NCI-H510A treated with DMSO at 0.1 percent for 48 hours (cell line): ENCODE data around the gene INPP4B.

Experiments used
- DNase-seq: peaks from one replicate; lab custom pipeline; 2025; lab: John Stamatoyannopoulos, UW

INPP4B gene

GRCh38 chr4:142465526-142465925 lies 380.6 kb downstream of the INPP4B start:
- DNase-seq: no peak

DNA sequence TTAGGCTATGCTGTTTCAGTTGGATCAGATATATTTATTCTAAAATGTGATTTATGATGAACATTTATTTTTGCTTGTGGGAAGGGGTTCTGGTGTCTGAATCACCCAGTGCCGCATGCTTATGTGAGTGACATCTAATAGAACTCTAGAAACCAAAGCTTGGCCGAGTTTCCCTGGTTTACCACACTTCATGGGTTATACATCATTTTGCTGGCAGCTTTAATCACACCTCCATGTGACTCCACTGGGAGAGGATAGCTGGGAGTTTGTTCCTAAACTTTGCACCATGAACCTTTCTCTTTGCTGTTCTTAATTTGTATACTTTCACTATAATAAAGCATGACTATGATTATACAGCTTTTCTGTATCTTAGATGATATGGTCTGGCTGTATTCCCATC lies 382.9 kb downstream of the INPP4B start:
- DNase-seq: no peak

DNA sequence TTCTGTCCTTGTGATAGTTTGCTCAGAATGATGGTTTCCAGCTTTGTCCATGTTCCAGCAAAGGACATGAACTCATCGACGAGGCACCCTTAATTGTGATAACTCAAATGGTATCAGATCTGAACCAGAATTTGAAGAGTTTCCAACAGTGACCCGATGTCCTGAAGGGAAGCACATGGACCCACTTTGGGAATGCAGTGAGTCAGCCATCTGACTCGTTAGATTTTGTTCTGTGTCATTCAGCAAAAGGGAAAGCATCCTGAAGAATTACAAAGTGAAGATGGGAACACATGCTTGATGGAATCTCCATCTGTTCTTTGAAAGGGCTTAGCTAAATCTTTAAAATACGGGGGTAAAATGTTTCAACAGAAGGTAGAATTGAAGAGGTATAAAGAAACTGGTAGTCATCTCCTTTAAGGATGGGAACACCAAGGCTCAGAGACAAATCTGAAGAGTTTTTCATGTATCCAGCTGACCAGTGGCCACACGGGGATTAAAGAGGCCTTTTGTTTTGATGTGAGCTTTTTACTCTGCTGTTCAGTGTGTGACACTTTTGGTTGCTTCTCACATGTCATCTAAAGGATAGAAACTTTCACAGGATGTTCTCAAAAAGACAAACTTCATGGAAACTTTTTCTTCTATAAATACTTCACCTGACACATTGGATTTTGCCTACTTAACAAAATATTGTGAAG lies 393.8 kb downstream of the INPP4B start:
- DNase-seq: no peak

- DNase-seq: no peak
These were observed 396.2 kb downstream of the INPP4B start for GRCh38 chr4:142449771-142450373.

- DNase-seq: no peak
These were observed 399.1 kb downstream of the INPP4B start for GRCh38 chr4:142447009-142447408.

GRCh38 chr4:142443469-142443868 lies 402.6 kb downstream of the INPP4B start:
- no peak for DNase-seq

DNA sequence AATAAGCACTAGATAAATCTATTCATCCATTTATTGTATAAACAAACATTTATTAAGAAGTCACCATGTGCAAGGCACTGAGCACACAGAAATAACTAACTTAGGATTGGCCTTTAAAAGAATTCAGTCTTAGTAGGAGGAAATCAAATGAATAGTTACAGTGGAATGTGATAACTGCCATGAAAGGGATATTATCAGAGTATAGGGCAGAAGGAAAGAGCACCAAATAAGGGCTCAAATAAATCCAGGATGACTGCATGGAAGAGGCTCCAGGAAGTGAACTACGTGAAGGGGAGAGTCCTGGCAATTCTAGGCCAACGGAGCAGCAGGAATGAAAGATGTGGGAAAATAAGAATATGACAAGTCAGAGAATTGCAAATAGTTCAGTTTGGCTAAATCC lies 406.0 kb downstream of the INPP4B start:
- DNase-seq: no peak

DNA sequence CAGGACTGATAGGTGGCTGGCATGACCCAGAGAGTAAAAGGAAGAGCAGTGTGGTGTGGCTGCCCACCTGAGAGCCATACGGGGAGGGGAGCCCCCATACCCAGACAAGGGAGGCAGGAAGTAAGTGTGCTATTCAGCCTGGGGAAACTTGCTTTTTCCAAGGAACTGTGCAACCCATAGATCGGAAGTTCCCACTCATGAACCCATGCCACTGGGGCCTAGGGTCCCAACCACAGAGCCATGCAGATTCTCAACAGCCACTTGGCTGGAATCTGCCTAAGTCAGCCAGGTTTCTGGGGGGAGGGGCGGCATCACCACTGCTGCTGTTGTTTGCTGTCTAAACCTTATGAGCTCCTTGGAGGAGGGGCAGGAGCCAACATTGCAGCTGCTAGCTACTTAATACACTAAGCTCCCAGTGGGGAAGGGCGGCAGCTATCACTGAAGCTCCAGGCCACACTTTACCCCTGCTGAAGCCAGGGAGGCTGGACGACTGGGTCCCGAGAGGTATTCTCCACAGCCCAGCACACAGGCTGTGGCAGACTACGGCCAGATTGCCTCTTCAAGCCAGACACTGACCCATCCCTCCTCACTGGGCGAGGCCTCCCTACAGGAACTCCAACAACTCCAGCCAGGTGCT lies 410.4 kb downstream of the INPP4B start:
- DNase-seq: peak; percentile 64

- DNase-seq: no peak
These were observed 411.4 kb downstream of the INPP4B start for GRCh38 chr4:142434519-142435224.

GRCh38 chr4:142428715-142429114 lies 417.4 kb downstream of the INPP4B start:
- no peak for DNase-seq

- DNase-seq: no peak
These were observed 418.6 kb downstream of the INPP4B start for GRCh38 chr4:142427456-142427855.

GRCh38 chr4:142423861-142424260 lies 422.2 kb downstream of the INPP4B start:
- DNase-seq: no peak

DNA sequence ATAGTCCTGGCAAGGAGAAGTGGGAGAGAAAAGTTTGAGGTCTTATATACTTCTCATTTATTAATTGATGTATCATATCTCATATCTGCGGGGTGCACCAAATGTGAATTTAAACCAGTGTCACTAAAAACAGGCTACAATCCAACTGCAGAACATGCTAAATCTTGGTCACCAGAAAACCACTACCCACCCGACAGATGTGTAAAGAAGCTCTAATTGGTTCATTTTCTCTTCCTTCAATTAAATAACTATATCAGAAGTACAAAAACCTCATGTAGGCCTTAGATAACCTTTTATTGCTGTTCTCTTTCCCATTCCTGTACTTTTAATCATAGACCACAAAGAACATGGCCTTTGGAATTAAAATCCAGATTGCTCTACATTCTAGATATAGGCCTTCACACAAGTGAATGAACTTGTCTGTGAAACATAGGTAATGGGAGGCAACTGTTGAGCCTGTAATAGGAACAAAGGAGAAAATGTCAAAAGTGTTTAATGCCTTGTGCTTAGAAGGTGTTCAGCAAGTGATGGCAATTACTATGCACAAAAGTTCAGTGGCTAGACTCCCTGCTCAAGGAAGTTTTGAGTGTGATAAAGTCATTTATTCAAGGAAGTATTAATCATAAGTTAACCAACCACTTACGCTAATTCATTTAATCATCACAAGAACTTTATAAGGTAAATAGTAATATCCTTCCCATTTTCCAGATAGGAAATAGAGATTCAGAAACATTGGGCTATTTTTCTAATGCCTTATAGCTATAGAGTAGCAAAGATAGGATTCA lies 425.6 kb downstream of the INPP4B start:
- DNase-seq: no peak

GRCh38 chr4:142419712-142420111 lies 426.4 kb downstream of the INPP4B start:
- DNase-seq: no peak

GRCh38 chr4:142418697-142419096 lies 427.4 kb downstream of the INPP4B start:
- no peak for DNase-seq

- no peak for DNase-seq
These were observed 429.3 kb downstream of the INPP4B start for GRCh38 chr4:142416711-142417275.

GRCh38 chr4:142416121-142416520 lies 430.0 kb downstream of the INPP4B start:
- DNase-seq: no peak

DNA sequence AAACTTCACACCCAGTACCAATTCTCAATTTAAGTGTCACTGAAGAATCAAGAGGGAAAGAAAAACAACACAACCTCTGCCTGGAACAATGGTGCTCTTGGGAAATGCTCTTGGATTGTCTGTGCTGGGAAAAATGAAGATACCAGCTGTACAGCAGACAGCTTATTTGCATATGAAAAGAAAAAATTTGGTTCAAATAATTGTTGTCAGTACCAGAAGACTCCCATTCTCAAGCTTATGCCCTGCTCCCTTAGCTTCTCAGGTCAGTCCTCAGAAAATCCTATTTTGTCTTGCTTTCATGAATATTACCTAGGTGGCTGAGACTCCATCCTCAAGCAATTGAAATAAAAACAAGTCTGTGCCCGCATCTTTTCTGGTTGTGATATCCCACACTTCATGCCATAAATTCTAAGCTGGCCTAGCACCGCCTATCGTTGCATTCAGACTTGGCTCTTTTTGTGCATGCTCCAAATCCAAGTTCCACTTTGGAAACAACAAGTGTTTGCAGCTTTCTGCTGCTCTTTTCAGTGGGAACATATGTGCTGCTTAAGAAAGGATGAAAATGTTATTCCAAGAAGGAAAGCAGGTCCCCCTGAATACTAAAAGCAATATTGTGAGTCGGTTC lies 431.6 kb downstream of the INPP4B start:
- peak; percentile 6 for DNase-seq

GRCh38 chr4:142413485-142413884 lies 432.6 kb downstream of the INPP4B start:
- DNase-seq: no peak

DNA sequence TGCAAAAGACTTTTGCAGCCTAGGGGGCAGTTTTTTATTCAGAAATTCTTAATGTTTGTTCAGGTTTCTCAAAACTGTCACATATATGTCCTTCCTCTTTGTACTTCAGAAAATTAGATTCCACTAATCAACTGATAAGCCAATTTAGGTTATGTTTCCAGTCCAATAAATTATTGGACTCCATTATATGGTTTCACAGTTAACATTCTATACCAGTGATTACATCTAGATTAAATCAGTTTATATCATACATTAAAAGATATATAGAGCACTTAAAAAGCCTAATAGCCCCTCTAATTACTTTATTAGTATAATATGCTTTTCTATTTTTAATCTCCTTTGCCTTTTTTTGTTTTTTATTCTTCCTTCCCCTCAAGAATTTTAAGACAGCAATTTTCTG lies 434.1 kb downstream of the INPP4B start:
- no peak for DNase-seq

GRCh38 chr4:142408003-142408441 lies 438.1 kb downstream of the INPP4B start:
- DNase-seq: no peak
